ENCODE measurements around the gene CLCN7. TPM values are rescaled to one million over a fixed set of nuclear protein-coding genes. Genes with fewer than 3 reads are reported as not detected.

The CLCN7 gene
- total RNA-seq, 1 donor from 2014 or later, result 49.8 TPM

DNA sequence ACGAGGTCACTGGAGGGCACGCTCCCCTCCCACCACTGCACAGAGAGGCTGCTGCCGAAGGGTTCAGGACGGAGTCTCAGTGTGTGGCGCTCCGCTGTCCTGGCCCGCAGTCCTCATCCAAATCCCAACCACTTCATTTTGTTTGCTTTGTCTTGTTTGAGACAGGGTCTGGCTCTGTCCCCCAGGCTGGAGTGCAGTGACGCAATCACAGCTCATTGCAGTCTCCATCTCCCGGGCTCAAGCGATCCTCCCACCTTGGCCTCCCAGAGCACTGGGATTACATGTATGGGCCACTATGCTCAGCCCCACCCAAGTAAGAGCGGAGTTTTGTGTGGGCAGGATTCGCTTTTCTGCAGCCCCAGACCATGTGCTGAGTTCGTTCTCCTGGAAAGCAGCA is 73.1 kb downstream of the CLCN7 start:
- TF ChIP-seq, protein P1, sequence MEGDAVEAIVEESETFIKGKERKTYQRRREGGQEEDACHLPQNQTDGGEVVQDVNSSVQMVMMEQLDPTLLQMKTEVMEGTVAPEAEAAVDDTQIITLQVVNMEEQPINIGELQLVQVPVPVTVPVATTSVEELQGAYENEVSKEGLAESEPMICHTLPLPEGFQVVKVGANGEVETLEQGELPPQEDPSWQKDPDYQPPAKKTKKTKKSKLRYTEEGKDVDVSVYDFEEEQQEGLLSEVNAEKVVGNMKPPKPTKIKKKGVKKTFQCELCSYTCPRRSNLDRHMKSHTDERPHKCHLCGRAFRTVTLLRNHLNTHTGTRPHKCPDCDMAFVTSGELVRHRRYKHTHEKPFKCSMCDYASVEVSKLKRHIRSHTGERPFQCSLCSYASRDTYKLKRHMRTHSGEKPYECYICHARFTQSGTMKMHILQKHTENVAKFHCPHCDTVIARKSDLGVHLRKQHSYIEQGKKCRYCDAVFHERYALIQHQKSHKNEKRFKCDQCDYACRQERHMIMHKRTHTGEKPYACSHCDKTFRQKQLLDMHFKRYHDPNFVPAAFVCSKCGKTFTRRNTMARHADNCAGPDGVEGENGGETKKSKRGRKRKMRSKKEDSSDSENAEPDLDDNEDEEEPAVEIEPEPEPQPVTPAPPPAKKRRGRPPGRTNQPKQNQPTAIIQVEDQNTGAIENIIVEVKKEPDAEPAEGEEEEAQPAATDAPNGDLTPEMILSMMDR (IDR thresholded peaks at IDR 0.05), result no peak
- TF ChIP-seq POLR2A (IDR thresholded peaks at IDR 0.05) (no peak), POLR2AphosphoS5 (IDR thresholded peaks at IDR 0.05; ENCODE audit: insufficient read depth in 1 of 2, low read depth in 1 of 2) (no peak)
- Histone ChIP-seq H3K4me3 (no peak overlapping the region), H3K27me3 (no peaks in the 10 kb centered on the region), H3K36me3 (peaks cover 0 to 51% of the 10 kb centered on the region in 2 donors), H3K27ac (no peak overlapping the region), H3K4me1 (no peaks in the 10 kb centered on the region), H3K9me3 (no peaks in the 10 kb centered on the region)
- intact Hi-C loops (cut with DNase I), result no loop called here
- no peak for DNase-seq (ENCODE audit: extremely low spot score in 2 of 2)

DNA sequence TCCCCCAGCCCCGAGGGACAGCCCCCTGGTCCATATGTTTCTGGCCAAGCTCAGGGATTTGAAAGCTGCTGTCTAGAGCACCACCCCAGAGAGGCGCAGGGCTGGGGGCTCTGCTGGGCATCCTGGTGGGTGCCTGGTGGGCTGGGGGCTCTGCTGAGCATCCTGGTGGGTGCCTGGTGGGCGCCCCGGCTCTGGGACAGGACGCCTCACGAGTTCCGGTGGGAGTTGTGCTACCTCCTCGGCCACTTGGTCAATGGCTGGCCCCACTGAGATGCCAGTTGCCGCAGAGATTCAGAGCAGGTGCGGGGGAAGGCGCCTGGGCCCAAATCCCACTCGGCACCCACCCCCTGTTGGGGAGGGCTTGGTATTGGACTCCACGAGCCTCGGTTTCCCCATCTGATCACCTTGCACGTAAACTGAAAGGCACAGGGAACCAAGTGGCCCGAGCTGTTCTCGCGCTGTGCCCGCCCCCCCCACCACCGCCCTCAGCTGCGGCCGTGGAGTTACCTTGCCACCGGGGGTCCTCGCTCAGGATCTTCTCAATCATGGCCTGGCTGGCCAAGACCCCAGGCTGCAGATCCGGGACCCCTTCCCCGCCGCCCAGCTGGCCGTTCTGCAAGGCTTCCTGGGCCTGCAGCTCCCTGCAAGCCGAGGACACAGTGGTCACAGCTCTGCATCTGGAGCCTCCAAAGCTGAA is 73.6 kb downstream of the CLCN7 start:
- Histone ChIP-seq H3K36me3 (peaks cover 0 to 55% of the 10 kb centered on the region in 2 donors), H3K9me3 (no peaks in the 10 kb centered on the region), H3K27ac (no peak overlapping the region), H3K27me3 (no peaks in the 10 kb centered on the region), H3K4me3 (no peak overlapping the region), H3K4me1 (no peaks in the 10 kb centered on the region)
- intact Hi-C loops (cut with DNase I), result no loop called here
- TF ChIP-seq POLR2AphosphoS5 (IDR thresholded peaks at IDR 0.05; ENCODE audit: insufficient read depth in 1 of 2, low read depth in 1 of 2), result no peak
- TF ChIP-seq POLR2A (IDR thresholded peaks at IDR 0.05), result no peak
- TF ChIP-seq, protein P1 (IDR thresholded peaks at IDR 0.05), result no peak
- DNase-seq (ENCODE audit: extremely low spot score in 2 of 2), result no peak

DNA sequence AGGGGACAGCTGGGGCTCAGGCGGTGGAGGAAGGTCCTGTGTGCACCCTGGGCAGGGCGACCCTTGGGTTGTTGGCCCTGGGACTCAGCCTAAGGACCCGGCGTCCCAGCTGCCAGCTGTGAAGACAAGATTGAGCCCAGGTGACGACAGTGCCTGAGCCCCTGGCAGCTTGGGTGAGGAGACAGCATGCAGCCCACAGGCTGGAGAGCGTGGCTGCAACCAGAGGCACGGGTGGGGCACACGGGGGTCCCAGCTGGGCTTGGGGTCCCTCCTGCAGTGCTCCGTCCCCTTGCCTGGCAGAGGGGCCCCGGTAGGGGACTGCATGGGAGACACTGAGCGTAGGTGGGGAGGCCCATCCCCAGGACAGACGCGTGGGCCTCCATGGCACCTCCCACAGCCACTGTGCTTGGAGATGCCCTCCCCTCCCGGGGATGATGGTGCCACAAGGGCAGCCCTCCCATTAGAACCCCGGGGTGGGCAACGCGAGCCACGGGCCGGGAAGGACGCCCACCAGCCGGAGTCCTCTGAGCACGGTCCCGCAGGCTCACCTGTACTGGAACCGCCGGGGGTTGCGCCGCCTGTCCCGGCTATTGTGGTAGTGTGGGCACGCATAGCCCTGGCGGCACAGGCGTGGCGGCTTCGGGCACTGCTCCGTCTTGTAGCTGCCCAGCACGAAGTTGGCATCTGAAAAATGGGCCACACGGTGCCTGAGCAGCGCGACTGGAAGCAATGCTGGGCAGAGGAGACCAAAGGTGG is 75.8 kb downstream of the CLCN7 start:
- no peak overlapping the region for H3K27ac ChIP-seq
- no peaks in the 10 kb centered on the region for H3K27me3 ChIP-seq
- peaks cover 0 to 77% of the 10 kb centered on the region in 2 donors for H3K36me3 ChIP-seq
- H3K4me1 ChIP-seq, result no peaks in the 10 kb centered on the region
- H3K9me3 ChIP-seq, result no peaks in the 10 kb centered on the region
- DNase-seq (ENCODE audit: extremely low spot score in 2 of 2), result no peak
- H3K4me3 ChIP-seq, result no peak overlapping the region
- TF ChIP-seq, protein P1 (IDR thresholded peaks at IDR 0.05), result no peak
- TF ChIP-seq POLR2AphosphoS5 (IDR thresholded peaks at IDR 0.05; ENCODE audit: insufficient read depth in 1 of 2, low read depth in 1 of 2), result no peak
- no peak for TF ChIP-seq POLR2A (IDR thresholded peaks at IDR 0.05)
- intact Hi-C loops (cut with DNase I), result no loop called here

DNA sequence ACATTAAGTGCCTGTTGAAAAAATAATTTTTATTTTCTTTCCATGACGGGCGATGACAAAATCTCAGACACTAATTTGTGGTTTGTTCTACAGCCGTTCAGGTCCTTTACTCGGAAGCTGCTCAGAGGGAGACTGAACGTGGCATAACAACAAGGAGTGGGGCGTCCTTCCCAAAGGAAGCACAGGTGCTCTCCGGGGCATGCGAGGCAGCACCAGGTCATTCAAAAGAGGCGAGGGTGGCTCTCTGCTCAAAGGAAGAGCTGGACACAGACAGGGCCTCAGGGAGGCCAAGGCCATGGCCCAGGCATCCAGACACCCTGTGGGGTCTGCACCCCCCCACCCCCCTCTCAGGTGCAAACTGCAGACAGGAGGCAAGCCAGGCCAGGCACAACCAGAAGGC is 76.5 kb downstream of the CLCN7 start:
- peaks cover 0 to 83% of the 10 kb centered on the region in 2 donors for H3K36me3 ChIP-seq
- intact Hi-C loops (cut with DNase I), result no loop called here
- H3K4me1 ChIP-seq, result no peaks in the 10 kb centered on the region
- no peak for DNase-seq (ENCODE audit: extremely low spot score in 2 of 2)
- H3K27ac ChIP-seq, result no peak overlapping the region
- H3K27me3 ChIP-seq, result no peaks in the 10 kb centered on the region
- no peaks in the 10 kb centered on the region for H3K9me3 ChIP-seq
- H3K4me3 ChIP-seq, result no peak overlapping the region
- TF ChIP-seq, protein P1 (IDR thresholded peaks at IDR 0.05), result no peak
- TF ChIP-seq POLR2AphosphoS5 (IDR thresholded peaks at IDR 0.05; ENCODE audit: insufficient read depth in 1 of 2, low read depth in 1 of 2) (no peak), POLR2A (IDR thresholded peaks at IDR 0.05) (no peak)

DNA sequence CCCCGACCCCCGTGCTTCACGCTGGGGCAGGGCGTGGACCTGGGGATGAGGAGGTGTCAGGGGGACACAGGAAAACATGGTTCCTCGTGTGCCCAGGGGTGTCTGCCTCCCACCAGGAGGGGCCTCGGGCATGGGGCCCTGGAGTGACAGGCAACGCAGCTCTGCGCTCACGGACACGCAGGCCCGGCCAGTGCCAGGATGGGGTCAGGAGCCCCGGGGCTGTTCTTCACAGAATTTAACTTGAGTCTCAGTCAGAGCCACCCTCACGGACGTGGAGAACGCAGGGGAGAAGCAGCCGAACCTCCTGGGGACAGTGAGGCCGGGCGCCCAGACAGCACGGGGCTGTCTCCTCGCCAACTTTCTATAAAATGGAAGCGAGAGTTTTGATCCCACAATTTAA is 77.0 kb downstream of the CLCN7 start:
- Histone ChIP-seq H3K27me3 (no peaks in the 10 kb centered on the region), H3K4me3 (no peak overlapping the region), H3K27ac (no peak overlapping the region), H3K4me1 (no peaks in the 10 kb centered on the region), H3K36me3 (peaks cover 0 to 83% of the 10 kb centered on the region in 2 donors), H3K9me3 (no peaks in the 10 kb centered on the region)
- TF ChIP-seq, protein P1 (IDR thresholded peaks at IDR 0.05), result no peak
- TF ChIP-seq POLR2AphosphoS5 (IDR thresholded peaks at IDR 0.05; ENCODE audit: insufficient read depth in 1 of 2, low read depth in 1 of 2) (no peak), POLR2A (IDR thresholded peaks at IDR 0.05) (no peak)
- intact Hi-C loops (cut with DNase I), result no loop called here
- DNase-seq (ENCODE audit: extremely low spot score in 2 of 2), result no peak
